ENCODE results near the gene IFT25. TPM values are rescaled to one million over a fixed set of nuclear protein-coding genes. Genes with fewer than 3 reads are reported as not detected.
A peak's percentile ranks its signal among the peaks of the same experiment; 100 is the strongest.

The IFT25 gene
- total RNA-seq, 2 donors from 2014 or later, result 23.8 to 24.5 TPM

GRCh38 chr1:53956308-53957168 is 11.0 kb upstream of the IFT25 start:
- peaks cover 21% of the 10 kb centered on the region for H3K36me3 ChIP-seq
- H3K27ac ChIP-seq, result no peak overlapping the region
- no peak for DNase-seq (ENCODE audit: low spot score)
- no peak for ATAC-seq (ENCODE audit: insufficient number of reproducible peaks, low FRiP score, low read depth)
- H3K4me1 ChIP-seq (ENCODE audit: control insufficient read depth in 1 of 2, low read depth in 2 of 2), result peaks cover 0 to 17% of the 10 kb centered on the region in 2 donors
- H3K4me3 ChIP-seq, result no peak overlapping the region
- H3K9me3 ChIP-seq, result no peaks in the 10 kb centered on the region
- no peaks in the 10 kb centered on the region for H3K27me3 ChIP-seq (replicated peaks; ENCODE audit: insufficient read depth)
- no peak for TF ChIP-seq CTCF (IDR thresholded peaks at IDR 0.05)

GRCh38 chr1:53954128-53954527 is 8.6 kb upstream of the IFT25 start:
- Histone ChIP-seq H3K36me3 (peaks cover 7% of the 10 kb centered on the region), H3K27ac (no peak overlapping the region), H3K4me3 (no peak overlapping the region), H3K27me3 (replicated peaks; ENCODE audit: insufficient read depth) (no peaks in the 10 kb centered on the region), H3K4me1 (ENCODE audit: control insufficient read depth in 1 of 2, low read depth in 2 of 2) (peaks cover 0 to 26% of the 10 kb centered on the region in 2 donors), H3K9me3 (no peaks in the 10 kb centered on the region)
- no peak for TF ChIP-seq CTCF (IDR thresholded peaks at IDR 0.05)
- no peak for DNase-seq (ENCODE audit: low spot score)
- no peak for ATAC-seq (ENCODE audit: insufficient number of reproducible peaks, low FRiP score, low read depth)

- Histone ChIP-seq H3K4me3 (no peak overlapping the region), H3K9me3 (no peaks in the 10 kb centered on the region), H3K27me3 (replicated peaks; ENCODE audit: insufficient read depth) (no peaks in the 10 kb centered on the region), H3K4me1 (ENCODE audit: control insufficient read depth in 1 of 2, low read depth in 2 of 2) (peaks cover 8 to 39% of the 10 kb centered on the region in 2 donors), H3K27ac (no peak overlapping the region), H3K36me3 (peaks cover 7% of the 10 kb centered on the region)
- DNase-seq (ENCODE audit: low spot score) (no peak), ATAC-seq (ENCODE audit: insufficient number of reproducible peaks, low FRiP score, low read depth) (no peak)
- no peak for TF ChIP-seq CTCF (IDR thresholded peaks at IDR 0.05)
Measured at GRCh38 chr1:53951697-53952096, 6.2 kb upstream of the IFT25 start.

DNA sequence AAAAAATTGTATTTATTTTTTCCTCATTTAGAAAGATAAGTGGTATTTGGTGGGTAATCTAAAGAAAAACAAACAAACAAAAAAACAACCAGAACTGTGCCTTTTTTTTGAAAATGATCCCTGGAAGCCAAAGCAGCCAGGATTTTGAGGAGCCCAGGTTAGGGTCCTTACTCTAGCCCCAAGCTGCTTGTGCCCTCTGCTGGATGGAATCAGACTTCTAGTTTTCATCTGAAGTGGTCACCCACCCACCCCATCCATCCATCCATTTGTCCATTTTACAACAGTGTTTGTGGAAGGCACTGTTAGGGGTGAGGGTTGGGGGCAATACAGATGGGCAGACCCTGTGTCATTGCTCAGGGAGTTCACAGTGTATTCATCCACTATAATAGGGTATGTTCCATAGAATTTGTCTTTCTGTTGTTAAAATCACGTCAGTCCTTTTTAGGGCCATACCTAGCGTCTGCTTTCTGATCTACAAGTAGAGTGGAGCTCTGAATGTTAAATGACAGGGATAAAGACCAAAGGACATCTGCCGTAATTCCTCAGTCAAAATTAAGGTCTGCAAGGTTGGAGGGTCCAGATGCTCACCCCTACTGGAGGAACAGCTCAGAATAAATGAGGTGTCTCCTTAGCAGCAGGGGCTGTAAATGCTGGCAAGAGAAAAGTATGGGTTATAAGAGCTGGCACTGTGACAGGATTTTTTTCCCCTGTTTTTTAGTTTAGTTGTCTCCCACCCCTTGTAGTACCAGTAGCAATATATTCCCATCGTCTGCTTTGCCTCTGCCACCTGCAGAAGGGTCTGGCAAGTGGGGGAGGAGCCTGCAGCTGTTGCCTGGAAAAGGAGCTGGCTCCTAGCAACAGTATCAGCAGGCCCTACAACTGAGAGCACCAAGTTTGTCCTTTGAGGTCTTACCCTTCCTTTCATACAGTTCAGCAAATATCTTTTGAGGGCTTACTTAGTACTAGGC is 3.8 kb upstream of the IFT25 start:
- TF ChIP-seq CTCF (IDR thresholded peaks at IDR 0.05), result peak; percentile 39
- Histone ChIP-seq H3K27ac (no peak overlapping the region), H3K27me3 (replicated peaks; ENCODE audit: insufficient read depth) (no peaks in the 10 kb centered on the region), H3K36me3 (peaks cover 7% of the 10 kb centered on the region), H3K9me3 (no peaks in the 10 kb centered on the region), H3K4me1 (ENCODE audit: control insufficient read depth in 1 of 2, low read depth in 2 of 2) (peaks cover 13 to 38% of the 10 kb centered on the region in 2 donors), H3K4me3 (no peak overlapping the region)
- DNase-seq (ENCODE audit: low spot score) (no peak), ATAC-seq (ENCODE audit: insufficient number of reproducible peaks, low FRiP score, low read depth) (no peak)

DNA sequence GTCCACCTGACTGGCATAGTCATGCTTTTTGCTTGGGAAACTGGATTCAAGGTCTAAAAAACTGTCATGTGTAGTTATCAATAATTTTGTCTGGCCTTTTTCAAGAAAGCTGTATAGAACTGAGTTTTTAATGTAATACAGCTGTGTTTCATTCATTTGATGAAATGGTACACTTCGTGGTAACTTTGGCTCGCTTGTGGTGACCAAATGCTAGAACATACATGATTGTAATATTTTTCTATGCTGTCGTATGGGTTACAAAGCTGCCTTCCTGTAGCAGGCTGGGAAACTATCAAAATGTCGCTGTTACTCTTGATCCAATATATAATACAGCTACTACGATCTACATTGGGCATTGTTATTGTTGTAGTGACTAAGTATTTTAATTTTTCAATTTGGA is 2.8 kb upstream of the IFT25 start:
- Histone ChIP-seq H3K36me3 (peaks cover 7% of the 10 kb centered on the region), H3K27me3 (replicated peaks; ENCODE audit: insufficient read depth) (no peaks in the 10 kb centered on the region), H3K27ac (peak overlapping the region in 1 of 2 donors; percentile 76), H3K4me3 (no peak overlapping the region), H3K4me1 (ENCODE audit: control insufficient read depth in 1 of 2, low read depth in 2 of 2) (peaks cover 15 to 46% of the 10 kb centered on the region in 2 donors), H3K9me3 (no peaks in the 10 kb centered on the region)
- TF ChIP-seq CTCF (IDR thresholded peaks at IDR 0.05), result no peak
- DNase-seq (ENCODE audit: low spot score) (no peak), ATAC-seq (ENCODE audit: insufficient number of reproducible peaks, low FRiP score, low read depth) (no peak)

Data from thoracic aorta (tissue), 2 donors.